HepG2 (cell line): ENCODE results near the gene THRB. TPM values are rescaled to one million over a fixed set of nuclear protein-coding genes. Genes with fewer than 3 reads are reported as not detected.
A peak's percentile ranks its signal among the peaks of the same experiment; 100 is the strongest.

Experiments
- BCL6 ChIP-seq: IDR thresholded peaks from 2 replicates; pipeline ENCODE4 v1.6.1; 2016; ENCODE audit warnings: missing genetic modification reagents, missing compliant biosample characterization
- CEBPG ChIP-seq: IDR thresholded peaks from 2 replicates; pipeline ENCODE4 v1.6.1; 2016
- FIP1L1 ChIP-seq: fragments of 200-400 bp; formaldehyde crosslinking; IDR thresholded peaks from 2 replicates; pipeline ENCODE4 v1.6.1; 2018; ENCODE audit warnings: low read depth, mild to moderate bottlenecking, low read length, moderate library complexity, borderline replicate concordance; ENCODE audit not compliant: insufficient read depth
- FOXK2 ChIP-seq: fragments of 450-650 bp; IDR thresholded peaks from 2 replicates; pipeline ENCODE4 v1.6.1; 2016
- FOXP4 ChIP-seq: sonication (generic); formaldehyde crosslinking; IDR thresholded peaks from 2 replicates; pipeline ENCODE4 v1.4.0; 2020; ENCODE audit warnings: missing genetic modification reagents
- GZF1 ChIP-seq: sonication (generic); formaldehyde crosslinking; IDR thresholded peaks from 2 replicates; pipeline ENCODE4 v1.5.1; 2020; ENCODE audit warnings: mild to moderate bottlenecking, missing genetic modification reagents
- HNF4A ChIP-seq: sonication (generic); formaldehyde crosslinking; IDR thresholded peaks from 2 replicates; pipeline ENCODE4 v1.4.0; 2020; ENCODE audit warnings: missing genetic modification reagents
- ISL2 ChIP-seq: sonication (generic); formaldehyde crosslinking; IDR thresholded peaks from 2 replicates; pipeline ENCODE4 v1.5.0; 2020; ENCODE audit warnings: missing genetic modification reagents
- KDM5B ChIP-seq: sonication (generic); formaldehyde crosslinking; IDR thresholded peaks from 2 replicates; pipeline ENCODE4 v1.4.0; 2020; ENCODE audit warnings: missing genetic modification reagents, mild to moderate bottlenecking, borderline replicate concordance
- MBNL3 ChIP-seq: fragments of 250-450 bp; sonication (Bioruptor Pico); conservative IDR thresholded peaks from 2 replicates; pipeline ENCODE4 v1.8.0; 2022; ENCODE audit warnings: mild to moderate bottlenecking, inconsistent platforms
- NCOA5 ChIP-seq: sonication (generic); formaldehyde crosslinking; IDR thresholded peaks from 2 replicates; pipeline ENCODE4 v1.4.0; 2020; ENCODE audit warnings: missing genetic modification reagents
- NCOR1 ChIP-seq: fragments of 200-600 bp; sonication (generic); IDR thresholded peaks from 2 replicates; pipeline ENCODE4 v1.7.0; 2017; ENCODE audit warnings: antibody characterized with exemption, low read length, borderline replicate concordance
- PHF21A ChIP-seq: sonication (generic); formaldehyde crosslinking; IDR thresholded peaks from 2 replicates; pipeline ENCODE4 v1.5.0; 2020; ENCODE audit warnings: mild to moderate bottlenecking, missing genetic modification reagents
- PITX1 ChIP-seq: sonication (generic); formaldehyde crosslinking; IDR thresholded peaks from 2 replicates; pipeline ENCODE4 v1.5.1; 2020; ENCODE audit warnings: mild to moderate bottlenecking, missing genetic modification reagents
- POGZ ChIP-seq: sonication (generic); formaldehyde crosslinking; IDR thresholded peaks from 2 replicates; pipeline ENCODE4 v1.4.0; 2020; ENCODE audit warnings: mild to moderate bottlenecking, missing genetic modification reagents
- RCOR2 ChIP-seq: IDR thresholded peaks from 2 replicates; pipeline ENCODE4 v1.6.1; 2016; ENCODE audit warnings: missing biosample characterization, missing genetic modification reagents
- TAF15 ChIP-seq: fragments of 200-400 bp; formaldehyde crosslinking; IDR thresholded peaks from one replicate; pipeline ENCODE4 v1.6.1; 2018; ENCODE audit warnings: mild to moderate bottlenecking, low read depth, low read length; ENCODE audit not compliant: poor library complexity, severe bottlenecking
- TCF12 ChIP-seq, 2 experiments: fragments of 450-650 bp in 1 of 2; sonication (generic) in 1 of 2; formaldehyde crosslinking in 1 of 2; IDR thresholded peaks; 2 replicates each; pipeline versions ENCODE4 v1.6.1 to v1.8.0; 2017 to 2022; ENCODE audit warnings: antibody characterized with exemption in 1 of 2, mild to moderate bottlenecking in 1 of 2, missing genetic modification reagents in 1 of 2, moderate library complexity in 1 of 2
- TCF7 ChIP-seq: sonication (generic); IDR thresholded peaks from 2 replicates; pipeline ENCODE4 v1.6.1; 2016; ENCODE audit warnings: antibody characterized with exemption, low read depth
- YY1 ChIP-seq: IDR thresholded peaks from 2 replicates; pipeline ENCODE4 v1.6.1; 2011; ENCODE audit warnings: low read length, low read depth, moderate library complexity, mild to moderate bottlenecking; ENCODE audit not compliant: insufficient read depth, insufficient replicate concordance
- ZNF160 ChIP-seq: sonication (generic); formaldehyde crosslinking; IDR thresholded peaks from 2 replicates; pipeline ENCODE4 v1.8.0; 2022; ENCODE audit warnings: mild to moderate bottlenecking, inconsistent platforms, missing genetic modification reagents
- ZNF317 ChIP-seq: sonication (generic); formaldehyde crosslinking; IDR thresholded peaks from 2 replicates; pipeline ENCODE4 v1.5.0; 2020; ENCODE audit warnings: mild to moderate bottlenecking, missing genetic modification reagents
- ZNF329 ChIP-seq: sonication (generic); formaldehyde crosslinking; IDR thresholded peaks from 2 replicates; pipeline ENCODE4 v1.9.0; 2021; ENCODE audit warnings: low read depth, mild to moderate bottlenecking, missing genetic modification reagents
- ZNF614 ChIP-seq: IDR thresholded peaks from 2 replicates; pipeline ENCODE4 v1.6.1; 2018; ENCODE audit warnings: missing biosample characterization, missing genetic modification reagents, inconsistent platforms, borderline replicate concordance
- ZNF709 ChIP-seq: sonication (generic); formaldehyde crosslinking; IDR thresholded peaks from 2 replicates; pipeline ENCODE4 v1.5.0; 2020; ENCODE audit warnings: mild to moderate bottlenecking, missing genetic modification reagents
- polyA plus RNA-seq, 8 experiments: library from polyadenylated mRNA; depleted of rRNA in 3 of 8; stranded (reverse) in 7 of 8; unstranded in 1 of 8; fragments of >200 nt; fragmentation: Illumina TruSeq in 4 of 8; extraction: Trizol in 4 of 8; gene quantifications; 2 replicates each; pipeline versions ENCODE4 v1.2.1 to v1.2.3, GENCODE V29; 2011 to 2016; ENCODE audit warnings: low read depth in 4 of 8, missing spikeins in 1 of 8, mixed read lengths in 1 of 8; ENCODE audit not compliant: insufficient read depth in 1 of 8
- total RNA-seq, 5 experiments: library from RNA; depleted of rRNA; stranded (reverse); fragments of >200 nt; fragmentation: Illumina TruSeq; extraction: Trizol; gene quantifications; 2 replicates each; pipeline ENCODE4 v1.2.3, GENCODE V29; 2016; ENCODE audit warnings: low read depth in 1 of 5
- TF ChIP-seq, protein P1 (sequence below): sonication (generic); formaldehyde crosslinking; IDR thresholded peaks from 2 replicates; pipeline ENCODE4 v1.4.0; 2020; ENCODE audit warnings: mild to moderate bottlenecking, missing genetic modification reagents
- TF ChIP-seq, protein P2 (sequence below): sonication (generic); formaldehyde crosslinking; IDR thresholded peaks from 2 replicates; pipeline ENCODE4 v1.8.0; 2022; ENCODE audit warnings: missing genetic modification reagents, mild to moderate bottlenecking, moderate library complexity, borderline replicate concordance

Gene THRB
- total and polyA plus RNA-seq, 2 of the 13 experiments (the other 11 are each of a cell fraction or from before 2014, with no cell fraction given), result 4.7 to 22.7 TPM

- peak; percentile 40; the same call in 1 of the 2 replicates for TF ChIP-seq HNF4A
- TF ChIP-seq NCOR1, result no peak
- TF ChIP-seq FOXP4, result peak; percentile 87
- peak; percentile 33; the same call in 1 of the 2 replicates for TF ChIP-seq TCF7
- TF ChIP-seq KDM5B (CRISPR knock-in tag), result no peak
- no peak for TF ChIP-seq FOXK2
- TF ChIP-seq, protein P1, sequence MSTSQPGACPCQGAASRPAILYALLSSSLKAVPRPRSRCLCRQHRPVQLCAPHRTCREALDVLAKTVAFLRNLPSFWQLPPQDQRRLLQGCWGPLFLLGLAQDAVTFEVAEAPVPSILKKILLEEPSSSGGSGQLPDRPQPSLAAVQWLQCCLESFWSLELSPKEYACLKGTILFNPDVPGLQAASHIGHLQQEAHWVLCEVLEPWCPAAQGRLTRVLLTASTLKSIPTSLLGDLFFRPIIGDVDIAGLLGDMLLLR (CRISPR knock-in tag), result no peak
- TF ChIP-seq ZNF329 (CRISPR knock-in tag), result no peak
- 0 out of 2 replicates have a peak, but pooled peaks have one; percentile 45 for TF ChIP-seq PITX1 (CRISPR knock-in tag)
- TF ChIP-seq GZF1 (CRISPR knock-in tag), result no peak
- TF ChIP-seq ISL2, result peak; percentile 75
- TF ChIP-seq RCOR2 (CRISPR knock-in tag), result no peak
- TF ChIP-seq TAF15, result no peak
- 0 out of 2 replicates have a peak, but pooled peaks have one; percentile 21 for TF ChIP-seq ZNF317 (CRISPR knock-in tag)
- TF ChIP-seq, protein P2, sequence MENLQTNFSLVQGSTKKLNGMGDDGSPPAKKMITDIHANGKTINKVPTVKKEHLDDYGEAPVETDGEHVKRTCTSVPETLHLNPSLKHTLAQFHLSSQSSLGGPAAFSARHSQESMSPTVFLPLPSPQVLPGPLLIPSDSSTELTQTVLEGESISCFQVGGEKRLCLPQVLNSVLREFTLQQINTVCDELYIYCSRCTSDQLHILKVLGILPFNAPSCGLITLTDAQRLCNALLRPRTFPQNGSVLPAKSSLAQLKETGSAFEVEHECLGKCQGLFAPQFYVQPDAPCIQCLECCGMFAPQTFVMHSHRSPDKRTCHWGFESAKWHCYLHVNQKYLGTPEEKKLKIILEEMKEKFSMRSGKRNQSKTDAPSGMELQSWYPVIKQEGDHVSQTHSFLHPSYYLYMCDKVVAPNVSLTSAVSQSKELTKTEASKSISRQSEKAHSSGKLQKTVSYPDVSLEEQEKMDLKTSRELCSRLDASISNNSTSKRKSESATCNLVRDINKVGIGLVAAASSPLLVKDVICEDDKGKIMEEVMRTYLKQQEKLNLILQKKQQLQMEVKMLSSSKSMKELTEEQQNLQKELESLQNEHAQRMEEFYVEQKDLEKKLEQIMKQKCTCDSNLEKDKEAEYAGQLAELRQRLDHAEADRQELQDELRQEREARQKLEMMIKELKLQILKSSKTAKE, result no peak
- peak; percentile 28; the same call in 1 of the 2 replicates for TF ChIP-seq CEBPG (CRISPR knock-in tag)
- TF ChIP-seq BCL6 (CRISPR knock-in tag), result no peak
- TF ChIP-seq MBNL3 (CRISPR knock-in tag), result no peak
- no peak for TF ChIP-seq ZNF709 (CRISPR knock-in tag)
- TF ChIP-seq FIP1L1, result no peak
- no peak for TF ChIP-seq NCOA5 (CRISPR knock-in tag)
- TF ChIP-seq TCF12 (IDR thresholded peaks at IDR 0.05), result no peak
- no peak for TF ChIP-seq TCF12 (CRISPR knock-in tag; IDR thresholded peaks at IDR 0.05)
- TF ChIP-seq PHF21A (CRISPR knock-in tag), result peak; percentile 55; the same call in 1 of the 2 replicates
- no peak for TF ChIP-seq YY1
- no peak for TF ChIP-seq ZNF160 (CRISPR knock-in tag)
- TF ChIP-seq ZNF614 (CRISPR knock-in tag), result no peak
- TF ChIP-seq POGZ, result peak; percentile 53; the same call in 1 of the 2 replicates
These were observed 118.7 kb downstream of the THRB start (continued) for GRCh38 chr3:24375947-24376384.
